ENCODE data around the gene PGAP1.

PGAP1 gene

DNA sequence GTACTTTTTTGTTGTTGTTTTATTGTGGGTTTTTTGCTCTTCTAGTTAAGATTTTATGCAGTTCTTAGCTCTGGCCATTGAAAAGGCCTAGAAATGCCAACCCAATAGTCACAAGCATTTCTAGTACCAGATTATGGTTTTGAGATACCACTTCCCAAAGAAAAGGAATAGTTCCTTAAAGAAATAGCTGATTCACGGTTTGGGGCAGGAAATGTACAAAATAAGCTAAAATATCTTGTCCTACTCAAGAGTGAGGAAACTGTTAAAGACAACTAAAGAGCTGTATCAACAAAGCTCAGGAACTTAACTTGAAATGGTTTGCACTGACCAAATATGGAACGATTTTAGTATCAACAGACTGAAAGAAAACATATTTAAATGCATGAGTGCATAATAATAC lies 35.4 kb downstream of the PGAP1 start:
- DNase-seq (ENCODE audit: low read depth): no peak

DNA sequence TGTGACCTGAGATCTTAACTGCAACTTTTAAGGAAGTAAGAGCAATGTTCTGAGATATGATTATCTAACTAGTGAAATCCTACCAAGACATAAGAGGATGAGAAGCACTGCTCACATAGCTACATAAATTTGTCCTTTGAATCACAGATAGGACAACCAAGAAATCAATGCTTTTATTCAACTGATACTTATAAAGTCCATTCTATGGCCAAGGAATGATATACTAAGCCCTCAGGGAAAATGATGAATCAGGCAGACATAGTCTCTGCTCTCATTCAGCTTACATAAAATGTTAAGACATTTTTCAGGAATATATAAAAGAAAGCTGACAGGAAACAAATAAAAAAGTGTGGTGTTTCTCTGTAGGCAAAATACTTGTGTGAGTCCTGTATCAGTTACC lies 39.1 kb downstream of the PGAP1 start:
- no peak for DNase-seq (ENCODE audit: low read depth)

DNA sequence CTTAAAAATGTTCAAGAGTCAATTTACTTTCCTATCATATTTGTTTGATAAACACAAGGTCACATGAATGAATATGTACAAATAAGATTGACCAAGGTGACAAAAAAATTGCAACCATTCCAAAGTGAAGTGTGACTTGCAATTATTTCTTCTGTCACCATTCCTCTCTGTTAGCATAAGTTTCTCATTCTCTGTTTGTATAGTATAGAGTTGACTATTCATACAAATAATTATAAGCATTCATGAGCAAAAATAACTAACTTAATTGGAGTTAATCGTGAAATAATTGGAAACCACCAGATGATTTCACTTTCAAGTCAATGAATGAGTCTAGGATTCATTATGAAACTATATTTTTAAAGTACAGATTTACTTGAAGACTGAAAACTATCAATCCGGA lies 42.1 kb downstream of the PGAP1 start:
- no peak for DNase-seq (ENCODE audit: low read depth)

DNA sequence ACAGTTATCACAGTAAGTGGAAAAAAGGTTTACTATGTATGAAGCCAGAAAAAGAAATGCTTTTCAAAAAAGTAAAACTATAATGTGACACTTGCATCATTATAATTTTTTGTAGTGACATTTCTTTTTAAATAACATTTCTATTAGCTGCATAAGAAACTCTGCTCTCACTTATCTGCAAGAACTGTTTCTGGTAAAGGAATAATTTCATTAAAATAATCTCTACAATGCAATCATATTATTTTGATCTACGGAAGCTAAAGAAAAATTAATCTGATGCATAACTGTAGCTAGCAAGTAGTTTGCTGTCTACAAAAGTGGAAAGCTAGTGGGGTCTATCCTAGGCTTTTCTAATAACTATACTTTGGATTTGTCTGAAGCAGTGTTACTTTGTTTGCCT lies 50.1 kb downstream of the PGAP1 start:
- DNase-seq (ENCODE audit: low read depth): no peak

DNA sequence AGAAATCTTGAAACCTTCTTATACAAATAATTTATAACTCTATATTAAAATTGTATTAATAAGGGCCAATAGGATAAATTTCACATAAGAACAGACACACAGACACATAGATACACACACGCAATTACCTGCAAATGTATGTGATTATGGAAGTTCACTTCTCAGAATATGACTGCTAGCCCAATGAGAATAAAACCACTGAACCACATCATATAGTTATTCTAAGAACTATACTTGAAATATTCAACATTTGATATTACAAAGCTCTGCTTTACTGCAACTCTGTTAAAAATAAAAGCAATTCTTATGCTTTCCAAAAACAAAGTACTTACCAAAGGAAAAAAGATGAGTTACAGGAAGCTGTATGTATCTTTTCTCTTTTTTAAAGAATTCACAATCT lies 51.1 kb downstream of the PGAP1 start:
- DNase-seq (ENCODE audit: low read depth): no peak

DNA sequence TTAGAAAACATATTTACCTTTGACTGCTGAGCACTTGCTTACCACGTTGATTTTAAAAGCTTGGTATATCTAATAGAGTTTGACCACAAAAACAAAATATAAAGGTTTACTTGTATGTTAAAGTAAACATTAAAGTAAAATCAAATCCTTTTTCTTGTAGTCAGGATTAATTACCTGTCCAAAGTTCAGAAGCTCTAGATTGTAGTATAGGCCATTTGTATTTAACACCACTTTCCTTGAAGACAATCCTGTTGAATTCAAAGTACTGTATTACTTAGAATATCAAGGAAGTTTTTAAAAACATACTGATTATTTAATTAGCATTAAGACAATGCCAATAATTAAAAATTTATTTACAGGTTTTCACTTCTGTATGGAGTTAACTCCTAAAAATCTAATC lies 53.0 kb downstream of the PGAP1 start:
- DNase-seq (ENCODE audit: low read depth): no peak

DNA sequence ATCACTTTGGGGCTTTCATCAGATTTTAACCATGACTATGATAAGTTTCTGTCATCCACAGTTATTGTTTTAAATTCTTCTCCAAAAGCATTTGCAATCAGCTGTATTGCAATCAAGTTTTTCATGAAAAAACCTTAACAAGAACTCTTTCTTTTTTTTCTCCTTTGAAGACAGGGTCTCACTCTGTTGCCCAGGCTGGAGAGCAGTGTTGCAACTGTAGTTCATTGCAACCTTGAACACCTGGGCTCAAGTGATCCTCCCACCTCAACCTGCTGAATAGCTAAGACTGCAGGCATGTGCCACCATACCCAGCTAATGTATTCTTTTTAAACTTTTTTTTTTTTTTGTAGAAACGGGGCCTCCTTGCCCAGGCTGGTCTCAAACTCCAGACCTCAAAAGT lies 71.9 kb downstream of the PGAP1 start:
- no peak for DNase-seq (ENCODE audit: low read depth)

DNA sequence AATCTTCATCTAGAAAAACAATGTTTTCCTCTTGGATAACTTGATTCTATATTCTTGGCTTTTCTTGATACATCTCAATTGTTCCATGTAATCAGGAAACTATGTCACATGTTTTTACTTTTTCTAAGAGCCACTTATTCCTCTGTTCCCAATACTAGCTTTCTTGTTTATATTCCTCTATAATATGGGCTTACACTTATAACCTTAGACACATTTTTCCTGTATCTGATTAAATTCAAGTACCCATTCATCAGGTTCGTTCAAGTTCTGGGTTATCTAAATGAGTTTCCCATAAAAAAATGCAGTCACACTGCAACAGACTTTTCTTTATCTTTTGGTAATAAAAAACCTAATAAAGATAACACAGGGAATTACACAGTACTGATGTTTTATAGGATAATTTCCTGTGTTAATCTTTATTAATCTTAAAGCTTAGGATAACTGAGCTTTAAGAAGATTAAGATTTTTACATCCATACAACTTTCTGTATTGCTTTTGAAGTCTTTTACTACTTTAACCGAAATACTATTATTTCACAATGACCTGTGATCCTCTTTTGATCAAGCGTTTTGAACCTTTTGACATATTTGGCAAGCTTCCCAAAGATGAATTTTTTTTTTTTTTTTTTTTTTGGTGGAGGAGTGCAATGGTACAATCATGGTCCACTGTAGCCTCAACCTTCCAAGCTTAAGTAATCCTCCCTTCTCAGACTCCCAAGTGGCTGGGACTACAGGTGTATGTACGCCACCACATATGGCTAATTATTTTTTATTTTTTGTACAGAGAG lies 73.0 kb downstream of the PGAP1 start:
- DNase-seq (ENCODE audit: low read depth): no peak

DNA sequence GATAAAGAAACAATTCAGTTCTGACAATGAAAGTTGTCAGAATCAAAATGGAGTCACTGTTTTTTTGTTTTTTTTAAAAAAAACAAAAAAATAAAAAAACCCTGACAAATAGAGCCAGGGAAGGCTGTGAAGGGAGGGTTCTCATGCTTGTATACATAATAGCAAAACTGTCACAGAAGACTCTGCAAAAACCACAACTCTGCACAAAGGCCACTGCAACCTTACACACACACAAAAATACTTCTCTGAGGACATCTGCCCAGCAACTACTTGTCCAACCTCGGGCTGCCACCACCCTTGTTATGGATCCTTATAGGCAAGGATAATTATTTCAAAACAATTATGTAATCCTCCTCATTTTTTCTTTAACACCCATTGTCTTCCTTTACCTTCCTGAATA lies 75.4 kb downstream of the PGAP1 start:
- DNase-seq (ENCODE audit: low read depth): no peak

DNA sequence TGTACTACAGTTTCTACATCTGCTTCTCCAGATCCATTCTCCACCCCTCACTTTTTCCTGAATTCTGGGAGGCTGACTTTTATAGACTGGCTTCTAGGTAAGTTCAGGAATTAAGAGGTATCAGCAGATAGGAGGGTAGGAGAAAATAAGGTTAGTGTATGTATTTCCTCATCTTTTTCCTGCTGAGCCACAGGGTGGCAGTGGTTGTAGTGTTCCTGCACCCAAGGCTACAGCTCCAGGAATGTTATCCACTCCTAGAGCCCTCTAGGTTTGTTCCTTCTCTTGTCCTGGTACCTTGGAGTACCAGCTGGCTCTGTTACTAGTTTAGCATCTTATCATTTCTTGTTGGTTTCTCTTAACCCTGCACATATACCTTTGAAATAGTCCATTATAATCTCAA lies 76.6 kb downstream of the PGAP1 start:
- DNase-seq (ENCODE audit: low read depth): no peak

DNA sequence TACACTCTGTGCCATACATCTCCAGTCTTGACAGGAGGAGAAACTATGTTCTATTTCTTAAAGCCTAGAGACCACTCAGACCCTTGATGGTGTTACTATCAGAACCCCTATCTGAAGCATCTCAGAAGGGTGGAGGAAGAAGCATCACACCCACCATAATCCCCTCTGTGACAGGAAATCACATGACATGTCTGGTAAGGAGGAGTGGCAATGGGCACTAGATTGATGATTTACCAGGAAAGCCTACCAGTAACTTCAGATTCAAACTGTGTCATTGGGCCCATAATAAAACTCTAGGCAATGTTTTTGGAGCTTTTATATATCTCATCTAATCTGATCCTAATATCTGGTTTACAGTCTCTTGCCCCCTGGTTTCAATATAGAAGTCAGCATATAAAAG lies 80.2 kb downstream of the PGAP1 start:
- DNase-seq (ENCODE audit: low read depth): no peak

DNA sequence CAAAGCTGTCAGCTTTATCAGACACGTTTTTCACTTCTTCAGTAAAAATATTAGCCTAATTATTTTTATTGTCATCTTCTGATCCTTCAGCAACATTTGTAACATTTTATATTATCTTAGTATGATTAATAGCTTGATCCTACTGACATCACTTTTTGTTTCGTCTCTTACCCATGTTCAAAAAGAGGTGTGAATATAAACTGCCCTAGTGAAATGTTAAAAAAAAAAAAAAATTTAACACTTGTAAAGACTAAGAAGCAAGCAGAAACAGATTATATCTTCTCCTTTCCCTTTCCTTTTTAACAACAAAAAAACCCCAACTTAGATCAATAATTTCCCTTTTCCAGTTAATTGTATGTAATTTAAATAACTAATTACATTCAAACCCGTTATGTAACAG lies 81.1 kb downstream of the PGAP1 start:
- DNase-seq (ENCODE audit: low read depth): no peak

DNA sequence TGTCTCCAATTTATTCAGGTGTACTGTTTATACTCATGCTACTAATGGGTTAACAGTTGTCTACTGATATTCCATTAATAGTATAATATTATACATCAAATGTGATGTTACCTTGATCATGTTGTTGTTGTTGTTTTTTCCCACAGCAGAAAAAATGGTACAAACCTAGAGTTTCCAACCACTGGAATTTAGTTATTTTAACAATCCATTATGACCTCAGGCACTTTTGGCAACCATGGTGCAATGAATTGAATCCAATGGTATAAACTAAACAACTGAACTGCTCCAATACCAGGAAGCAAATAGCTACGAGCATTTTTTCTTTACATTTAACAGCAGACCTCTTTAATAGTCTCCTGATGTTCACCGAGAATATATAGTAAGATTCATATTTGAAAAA lies 86.3 kb downstream of the PGAP1 start:
- DNase-seq (ENCODE audit: low read depth): no peak

DNA sequence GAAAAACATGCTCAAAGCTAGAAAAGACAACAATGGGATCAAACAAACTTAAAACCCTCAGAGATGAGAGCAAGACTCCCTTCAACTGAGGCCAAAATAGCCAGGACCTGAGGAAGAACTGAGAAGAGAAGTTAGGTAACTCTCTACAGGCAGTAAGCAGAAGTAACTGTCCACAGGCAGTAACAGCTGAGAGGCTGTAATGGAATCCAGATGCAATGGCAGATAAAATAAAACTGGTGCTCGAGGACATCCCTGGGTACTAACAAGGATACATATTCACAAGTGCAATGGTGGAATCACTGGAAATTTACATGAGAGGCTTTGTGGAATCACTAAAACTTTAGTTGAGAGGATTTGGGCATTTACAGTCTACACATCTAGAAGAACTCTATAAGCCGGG lies 86.9 kb downstream of the PGAP1 start:
- DNase-seq (ENCODE audit: low read depth): no peak

DNA sequence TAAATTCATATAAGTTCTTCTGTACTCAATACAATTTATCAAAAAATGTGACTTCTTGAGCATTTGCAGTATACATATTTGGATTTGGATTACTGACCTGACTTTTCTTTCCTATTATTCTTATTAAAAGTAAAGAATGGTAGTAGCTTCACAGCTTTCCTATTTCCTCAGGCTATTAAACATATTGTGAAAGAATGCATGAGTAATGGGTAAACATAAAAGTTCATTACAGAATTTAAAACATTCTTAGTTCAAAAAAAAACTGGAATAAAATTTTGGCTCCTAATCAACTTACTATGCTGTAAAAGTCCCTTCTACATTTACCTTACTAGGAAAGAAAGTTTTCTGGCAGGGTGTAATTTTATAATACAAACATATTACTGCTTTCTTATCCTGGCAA lies 90.1 kb downstream of the PGAP1 start:
- DNase-seq (ENCODE audit: low read depth): no peak

DNA sequence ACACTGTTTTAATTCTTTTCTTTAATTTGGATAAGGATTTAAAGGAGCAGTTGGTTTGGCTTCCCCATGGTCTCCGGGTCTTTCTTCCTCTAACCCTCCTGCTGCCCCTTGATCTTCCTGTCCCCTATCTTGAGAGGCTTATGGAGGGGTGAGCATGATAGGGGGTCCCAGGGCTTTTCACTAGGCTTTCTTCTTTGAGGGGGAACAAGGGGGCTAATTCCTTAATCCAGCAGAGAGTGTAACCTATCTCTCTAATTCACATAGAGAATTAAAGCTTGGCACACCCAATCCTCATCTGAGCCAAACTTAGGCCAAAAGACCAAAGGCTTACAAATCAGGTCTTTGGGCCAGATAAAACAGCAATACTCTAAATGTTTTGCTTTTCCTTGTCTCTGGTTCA lies 95.8 kb downstream of the PGAP1 start:
- no peak for DNase-seq (ENCODE audit: low read depth)

DNA sequence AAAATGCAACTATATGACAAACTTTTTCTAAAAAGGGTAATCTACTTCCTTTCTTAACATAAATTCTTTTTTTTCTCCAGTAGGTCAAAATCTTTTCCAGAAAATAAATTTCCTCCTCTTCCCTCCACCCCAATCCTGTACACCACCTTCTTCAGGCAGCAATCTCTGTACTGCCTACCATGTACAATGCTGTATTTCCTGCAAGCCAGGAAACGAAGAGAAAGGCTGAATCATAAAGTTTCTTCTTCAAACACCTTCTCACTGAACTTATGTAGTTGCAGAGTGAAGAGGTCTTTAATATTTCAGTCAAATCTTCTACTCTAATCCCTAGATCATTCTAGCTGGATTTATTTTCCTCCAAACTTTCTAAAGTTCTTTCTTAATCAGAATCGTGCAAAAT lies 99.2 kb downstream of the PGAP1 start:
- no peak for DNase-seq (ENCODE audit: low read depth)

DNA sequence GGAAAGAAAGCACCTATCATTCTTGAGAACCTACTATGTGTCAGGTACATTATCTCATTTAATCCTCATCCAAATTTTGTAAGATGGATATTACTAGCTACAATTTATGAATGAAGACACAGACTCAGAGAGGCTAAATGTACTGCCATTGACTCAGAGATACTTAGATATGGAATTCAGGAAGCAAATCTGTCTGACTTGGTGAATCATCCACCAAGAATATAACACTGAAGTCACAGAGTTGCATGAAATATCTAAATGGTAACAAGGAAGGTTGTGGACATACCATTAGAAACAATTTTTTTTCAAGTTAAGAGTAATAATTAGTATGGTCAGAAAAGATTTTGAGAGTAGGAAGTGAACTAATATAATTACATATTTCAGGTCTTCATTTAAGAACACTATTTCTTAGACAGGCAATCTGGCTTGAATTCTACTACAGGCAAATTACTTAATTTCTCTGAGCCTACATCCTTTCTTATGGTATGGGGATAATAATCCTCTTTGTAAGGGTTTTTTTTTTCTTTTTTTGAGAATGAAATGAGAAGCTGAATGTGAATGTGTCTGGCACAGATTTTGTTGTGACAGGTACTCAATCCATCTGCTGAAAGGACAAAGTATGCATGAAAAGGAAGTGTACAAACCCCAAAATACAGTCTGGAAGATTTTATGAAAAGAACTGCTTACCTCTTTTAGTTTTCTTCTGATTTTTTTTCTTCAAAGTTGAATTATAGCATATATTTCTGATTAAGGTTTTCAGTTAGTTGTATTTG lies 102.6 kb downstream of the PGAP1 start:
- DNase-seq (ENCODE audit: low read depth): no peak

DNA sequence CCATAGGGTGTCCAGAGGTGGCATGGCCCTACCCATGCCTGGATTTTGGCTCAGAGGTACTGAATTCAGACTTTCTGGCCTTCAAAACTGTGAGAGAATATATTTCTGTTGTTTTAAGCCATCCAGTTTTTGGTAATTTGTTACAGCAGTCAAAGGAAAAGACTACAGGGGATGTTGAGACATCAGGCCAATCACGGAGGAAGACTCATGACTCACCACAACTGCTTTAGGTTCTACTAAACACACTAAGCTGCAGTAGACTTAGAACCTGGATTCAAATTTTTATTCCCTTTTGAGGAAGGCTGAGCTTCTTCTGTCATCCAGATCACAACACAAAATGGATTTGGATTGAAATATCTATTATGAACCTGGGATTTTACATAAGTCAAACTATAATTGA lies 105.3 kb downstream of the PGAP1 start:
- no peak for DNase-seq (ENCODE audit: low read depth)

DNA sequence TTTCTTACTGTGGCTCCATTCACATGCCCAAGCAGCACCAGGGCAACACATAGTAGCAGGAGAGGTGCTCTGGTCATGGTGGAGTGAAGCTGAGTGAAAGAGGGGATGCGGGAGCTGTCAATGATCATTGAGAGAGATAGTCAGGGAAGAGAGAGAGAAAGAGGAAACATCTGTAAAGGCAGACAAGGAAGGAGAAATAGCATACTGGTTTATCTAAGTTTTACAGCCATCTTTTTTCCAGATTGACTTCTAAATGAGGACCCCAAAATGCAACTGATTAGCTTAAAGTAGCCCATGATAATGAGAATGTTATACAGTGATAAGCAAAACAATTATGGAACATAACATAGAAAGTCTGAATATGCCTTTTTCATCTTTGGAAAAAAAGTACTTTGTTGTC lies 117.2 kb downstream of the PGAP1 start, which contains the start of gene C2orf66:
Gene C2orf66, minus strand, starts transcription at position 96 of the 400 bp plus-strand sequence. Its CDS starts 19 bp downstream, at position 77.
- no peak for DNase-seq (ENCODE audit: low read depth)

DNA sequence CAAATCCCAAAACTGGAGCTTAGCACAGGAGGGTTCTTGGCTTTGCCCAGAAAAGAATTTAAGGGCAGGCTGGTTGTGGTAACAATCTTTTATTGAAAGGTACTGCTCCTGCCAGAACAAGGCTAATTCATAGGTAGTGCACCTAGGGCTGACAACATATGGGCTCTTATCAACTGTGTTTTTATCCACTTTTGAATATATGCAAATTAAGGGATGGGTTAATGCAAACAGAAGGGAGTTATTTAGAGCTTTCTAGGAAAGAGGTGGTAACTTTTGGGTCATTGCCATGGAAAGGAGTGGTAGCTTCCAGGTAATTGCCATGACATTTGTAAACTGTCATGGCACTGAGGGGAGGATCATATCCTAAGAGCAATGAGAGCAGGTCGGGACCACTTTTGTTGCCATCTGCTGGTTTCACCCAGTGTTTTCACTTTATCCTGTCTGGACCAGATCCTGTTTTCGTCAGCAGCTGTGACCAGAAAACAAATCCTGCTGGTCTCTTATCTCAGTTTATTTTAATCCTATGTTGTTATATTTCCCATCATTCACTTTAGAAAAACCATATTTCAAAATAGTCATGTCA lies 118.3 kb downstream of the PGAP1 start:
- no peak for DNase-seq (ENCODE audit: low read depth)

DNA sequence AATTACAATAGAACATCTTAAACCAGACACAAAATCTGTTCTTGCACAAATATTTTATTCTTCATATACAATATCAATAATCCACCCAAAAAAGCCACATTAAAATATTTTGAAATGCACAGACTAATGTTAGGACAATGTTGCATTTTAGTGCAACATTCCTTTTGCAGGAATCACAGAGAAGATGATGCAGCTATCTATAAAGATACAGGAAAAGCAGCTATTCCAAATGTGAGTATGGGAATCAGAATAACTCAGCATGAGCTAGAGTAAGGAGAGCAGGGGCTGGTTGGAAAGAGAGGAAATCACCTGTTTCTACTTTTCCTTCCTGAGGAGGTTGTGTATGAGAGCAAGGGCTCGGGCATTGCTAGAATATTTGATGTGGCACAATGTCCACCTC lies 122.1 kb downstream of the PGAP1 start:
- no peak for DNase-seq (ENCODE audit: low read depth)

DNA sequence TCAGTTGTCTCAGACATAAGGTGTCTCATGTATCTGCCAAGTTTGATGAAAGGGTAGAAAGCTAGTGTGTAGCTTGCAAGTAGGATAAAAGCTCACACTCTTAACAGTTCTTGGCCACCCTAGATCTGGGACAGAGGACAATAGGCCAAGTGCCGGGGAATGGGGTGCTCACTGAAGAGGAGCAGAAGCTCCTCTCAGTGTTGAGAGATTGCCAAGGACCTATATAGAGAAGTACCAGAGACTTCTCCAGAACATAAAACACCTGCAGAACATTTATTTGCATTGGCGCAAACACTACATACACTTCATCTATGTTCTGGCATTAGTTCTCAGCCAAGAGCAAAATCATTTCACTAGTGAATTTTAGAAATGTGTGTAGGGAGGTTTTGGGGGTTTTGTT lies 124.1 kb downstream of the PGAP1 start:
- no peak for DNase-seq (ENCODE audit: low read depth)
